ENCODE data around the gene HS3ST5. TPM values are rescaled to one million over a fixed set of nuclear protein-coding genes. Genes with fewer than 3 reads are reported as not detected.

The HS3ST5 gene
- polyA plus RNA-seq, 3 donors: not detected

DNA sequence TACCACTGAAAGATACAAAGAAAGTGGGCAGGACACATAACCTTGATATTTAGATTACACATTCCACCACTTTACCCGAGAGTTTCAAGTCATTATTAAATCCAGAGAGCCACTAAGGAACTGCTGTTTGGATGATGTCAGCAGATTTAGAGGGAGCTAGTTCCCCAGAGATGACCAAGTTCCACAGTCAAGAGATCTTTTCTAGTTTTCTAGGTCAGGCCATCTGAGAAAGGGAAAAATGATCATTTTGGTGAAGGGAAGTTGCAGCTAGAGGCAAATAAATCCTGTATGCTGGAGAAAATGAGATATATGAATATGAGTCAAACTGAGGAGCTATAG, 147.8 kb downstream of the HS3ST5 start:
- Histone ChIP-seq H3K9me3 (replicated peaks in 1 of 2; ENCODE audit: control insufficient read depth in 1 of 2, insufficient read depth in 1 of 2, low read length in 2 of 2) (peaks cover 0 to 3% of the 10 kb centered on the region in 2 donors), H3K4me1 (ENCODE audit: control insufficient read depth in 1 of 2, insufficient read depth in 2 of 2, low read length in 2 of 2) (no peaks in the 10 kb centered on the region), H3K9ac (ENCODE audit: insufficient read depth, low read length, poor library complexity, severe bottlenecking) (no peak overlapping the region), H4K20me1 (ENCODE audit: insufficient read depth, low read length) (no peaks in the 10 kb centered on the region), H3K4me3 (replicated peaks in 1 of 3; ENCODE audit: low read depth in 2 of 3, low read length in 3 of 3) (no peak overlapping the region), H3K36me3 (replicated peaks in 1 of 2; ENCODE audit: control insufficient read depth in 1 of 2, insufficient read depth in 2 of 2, low read length in 2 of 2) (no peaks in the 10 kb centered on the region), H3K4me2 (replicated peaks; ENCODE audit: extremely low read depth, low read length, poor library complexity, severe bottlenecking) (no peak overlapping the region), H3K27ac (ENCODE audit: low read depth in 1 of 2, low read length in 2 of 2) (no peak overlapping the region), H2AFZ (ENCODE audit: insufficient read depth, low read depth, low read length, poor library complexity, severe bottlenecking) (no peak overlapping the region), H3K27me3 (ENCODE audit: control insufficient read depth in 2 of 2, insufficient read depth in 2 of 2, low read length in 2 of 2) (no peaks in the 10 kb centered on the region), H3K79me2 (ENCODE audit: insufficient read depth, low read length) (no peaks in the 10 kb centered on the region)
- no peaks in the 10 kb centered on the region for H3K27me3 Mint-ChIP-seq (ENCODE audit: low read depth in 3 of 3)
- DNase-seq: no peak
- TF ChIP-seq, protein P1, sequence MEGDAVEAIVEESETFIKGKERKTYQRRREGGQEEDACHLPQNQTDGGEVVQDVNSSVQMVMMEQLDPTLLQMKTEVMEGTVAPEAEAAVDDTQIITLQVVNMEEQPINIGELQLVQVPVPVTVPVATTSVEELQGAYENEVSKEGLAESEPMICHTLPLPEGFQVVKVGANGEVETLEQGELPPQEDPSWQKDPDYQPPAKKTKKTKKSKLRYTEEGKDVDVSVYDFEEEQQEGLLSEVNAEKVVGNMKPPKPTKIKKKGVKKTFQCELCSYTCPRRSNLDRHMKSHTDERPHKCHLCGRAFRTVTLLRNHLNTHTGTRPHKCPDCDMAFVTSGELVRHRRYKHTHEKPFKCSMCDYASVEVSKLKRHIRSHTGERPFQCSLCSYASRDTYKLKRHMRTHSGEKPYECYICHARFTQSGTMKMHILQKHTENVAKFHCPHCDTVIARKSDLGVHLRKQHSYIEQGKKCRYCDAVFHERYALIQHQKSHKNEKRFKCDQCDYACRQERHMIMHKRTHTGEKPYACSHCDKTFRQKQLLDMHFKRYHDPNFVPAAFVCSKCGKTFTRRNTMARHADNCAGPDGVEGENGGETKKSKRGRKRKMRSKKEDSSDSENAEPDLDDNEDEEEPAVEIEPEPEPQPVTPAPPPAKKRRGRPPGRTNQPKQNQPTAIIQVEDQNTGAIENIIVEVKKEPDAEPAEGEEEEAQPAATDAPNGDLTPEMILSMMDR (IDR thresholded peaks at IDR 0.05): no peak
- intact Hi-C loops (cut with micrococcal nuclease): no loop called here
- WGBS (ENCODE audit: insufficient coverage): no CpG with 5 or more reads among the region's 1 CpG
- no peak overlapping the region for H3K27ac Mint-ChIP-seq
- H3K4me1 Mint-ChIP-seq: no peaks in the 10 kb centered on the region
- peaks cover 0 to 3% (median 0%) of the 10 kb centered on the region in 7 donors for H3K9me3 Mint-ChIP-seq
- no peaks in the 10 kb centered on the region for H3K36me3 Mint-ChIP-seq
- H3K4me3 Mint-ChIP-seq: no peak overlapping the region

DNA sequence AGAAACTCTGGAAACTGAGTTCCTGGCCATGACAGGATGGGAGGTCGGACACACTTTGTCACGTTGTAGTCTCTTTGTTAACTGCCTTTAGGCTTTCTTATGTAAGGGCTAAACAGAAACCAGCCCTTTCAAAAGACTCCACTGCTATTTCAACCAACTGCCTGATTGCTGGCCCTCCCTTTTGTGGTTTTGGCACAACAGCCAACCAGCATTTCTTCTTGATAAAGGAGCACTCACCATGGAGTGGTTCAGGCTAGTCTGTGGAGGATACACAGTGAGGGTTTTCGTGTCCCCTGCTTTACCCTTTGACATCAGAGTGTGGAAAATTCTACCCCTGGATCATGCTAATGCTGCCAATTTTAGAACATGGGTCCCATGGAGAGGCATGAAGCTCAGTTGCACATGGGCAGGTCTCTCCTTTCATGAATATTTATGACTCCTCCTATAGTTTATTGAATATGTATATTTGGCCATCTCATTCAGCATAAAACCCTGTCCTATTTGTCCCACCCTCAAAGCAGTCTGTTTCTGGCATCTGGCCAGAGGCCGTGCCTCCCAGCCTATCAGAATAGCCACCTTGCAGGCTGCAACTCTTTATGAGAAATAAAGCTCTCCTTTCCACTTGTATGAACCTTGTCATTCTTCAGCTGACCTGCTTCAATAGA, 148.3 kb downstream of the HS3ST5 start:
- H3K27me3 Mint-ChIP-seq (ENCODE audit: low read depth in 3 of 3): no peaks in the 10 kb centered on the region
- H3K4me2 ChIP-seq (replicated peaks; ENCODE audit: extremely low read depth, low read length, poor library complexity, severe bottlenecking): no peak overlapping the region
- no peak overlapping the region for H3K4me3 Mint-ChIP-seq
- no peaks in the 10 kb centered on the region for H3K4me1 Mint-ChIP-seq
- H3K4me1 ChIP-seq (ENCODE audit: control insufficient read depth in 1 of 2, insufficient read depth in 2 of 2, low read length in 2 of 2): no peaks in the 10 kb centered on the region
- DNase-seq: no peak
- WGBS (ENCODE audit: insufficient coverage): 75% methylated on average over 3 of the region's 4 CpGs
- H4K20me1 ChIP-seq (ENCODE audit: insufficient read depth, low read length): no peaks in the 10 kb centered on the region
- H3K4me3 ChIP-seq (replicated peaks in 1 of 3; ENCODE audit: low read depth in 2 of 3, low read length in 3 of 3): no peak overlapping the region
- H3K79me2 ChIP-seq (ENCODE audit: insufficient read depth, low read length): no peaks in the 10 kb centered on the region
- H3K9me3 Mint-ChIP-seq: peaks cover 0 to 1% (median 0%) of the 10 kb centered on the region in 7 donors
- no peaks in the 10 kb centered on the region for H3K27me3 ChIP-seq (ENCODE audit: control insufficient read depth in 2 of 2, insufficient read depth in 2 of 2, low read length in 2 of 2)
- H3K27ac ChIP-seq (ENCODE audit: low read depth in 1 of 2, low read length in 2 of 2): no peak overlapping the region
- no peaks in the 10 kb centered on the region for H3K36me3 ChIP-seq (replicated peaks in 1 of 2; ENCODE audit: control insufficient read depth in 1 of 2, insufficient read depth in 2 of 2, low read length in 2 of 2)
- H2AFZ ChIP-seq (ENCODE audit: insufficient read depth, low read depth, low read length, poor library complexity, severe bottlenecking): no peak overlapping the region
- H3K9me3 ChIP-seq (replicated peaks in 1 of 2; ENCODE audit: control insufficient read depth in 1 of 2, insufficient read depth in 1 of 2, low read length in 2 of 2): peaks cover 0 to 3% of the 10 kb centered on the region in 2 donors
- intact Hi-C loops (cut with micrococcal nuclease): no loop called here
- TF ChIP-seq, protein P1 (IDR thresholded peaks at IDR 0.05): no peak
- H3K36me3 Mint-ChIP-seq: no peaks in the 10 kb centered on the region
- H3K9ac ChIP-seq (ENCODE audit: insufficient read depth, low read length, poor library complexity, severe bottlenecking): no peak overlapping the region
- H3K27ac Mint-ChIP-seq: no peak overlapping the region
